Neutrophil (primary cell): Measurements from ENCODE around the gene RAPGEF2.
"Not testable (repeated sequence)": the region's sequence is repeated elsewhere in the genome, so short reads cannot be mapped to it uniquely, and the experiment has no call there.

Source experiments
- H3K27ac ChIP-seq: fragments of 200-600 bp; sonication (generic); 2 replicates; pipeline ENCODE4 v1.5.1; 2016; ENCODE audit warnings: mild to moderate bottlenecking, moderate library complexity
- H3K27me3 ChIP-seq: fragments of 200-600 bp; sonication (generic); 2 replicates; pipeline ENCODE4 v1.6.0; 2016; ENCODE audit warnings: mild to moderate bottlenecking
- H3K36me3 ChIP-seq: fragments of 200-600 bp; sonication (generic); 2 replicates; pipeline ENCODE4 v1.5.1; 2017
- H3K4me1 ChIP-seq, 2 experiments: fragments of 200-600 bp in 1 of 2; sonication (generic) in 1 of 2; 1 replicate in 1 of 2; 2 replicates in 1 of 2; pipeline versions ENCODE4 v1.5.1 to v1.6.1; 2013 to 2016; ENCODE audit warnings: low read depth in 1 of 2, low read length in 1 of 2, mild to moderate bottlenecking in 1 of 2, moderate library complexity in 1 of 2; ENCODE audit not compliant: control insufficient read depth in 1 of 2, insufficient read depth in 1 of 2
- H3K4me3 ChIP-seq, 2 experiments: fragments of 200-600 bp in 1 of 2; sonication (generic) in 1 of 2; 1 replicate in 1 of 2; 2 replicates in 1 of 2; pipeline ENCODE4 v1.5.1; 2013 to 2016; ENCODE audit warnings: low read depth in 1 of 2, low read length in 1 of 2, mild to moderate bottlenecking in 1 of 2, moderate library complexity in 1 of 2
- H3K9me3 ChIP-seq: fragments of 200-600 bp; sonication (generic); 2 replicates; pipeline ENCODE4 v1.5.1; 2016
- TF ChIP-seq, protein P1 (sequence below): fragments of 200-600 bp; sonication (generic); IDR thresholded peaks from 2 replicates; pipeline ENCODE4 v1.5.1; 2016; ENCODE audit warnings: antibody characterized with exemption

Gene RAPGEF2

DNA sequence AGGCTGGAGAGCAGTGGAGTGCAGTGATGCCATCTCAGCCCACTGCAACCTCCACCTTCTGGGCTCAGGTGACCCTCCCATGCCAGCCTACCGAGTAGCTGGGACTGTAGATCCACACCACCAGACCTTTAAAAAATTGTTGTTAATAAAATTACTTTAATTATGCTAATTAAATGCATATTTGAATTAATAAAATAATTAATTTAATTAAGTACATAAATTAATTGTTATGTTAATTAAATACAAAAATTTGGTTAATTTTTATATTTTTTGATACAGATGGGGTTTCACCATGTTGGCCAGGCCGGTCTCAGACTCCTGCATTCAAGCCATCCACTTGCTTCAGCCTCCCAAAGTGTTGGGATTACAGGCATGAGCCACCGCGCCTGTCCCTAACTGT lies 12.6 kb upstream of the RAPGEF2 start:
- Histone ChIP-seq H3K4me1 (no peaks in the 10 kb centered on the region), H3K4me3 (no peak overlapping the region), H3K27ac (no peak overlapping the region), H3K27me3 (no peaks in the 10 kb centered on the region), H3K36me3 (no peaks in the 10 kb centered on the region), H3K9me3 (no peaks in the 10 kb centered on the region)
- TF ChIP-seq, protein P1, sequence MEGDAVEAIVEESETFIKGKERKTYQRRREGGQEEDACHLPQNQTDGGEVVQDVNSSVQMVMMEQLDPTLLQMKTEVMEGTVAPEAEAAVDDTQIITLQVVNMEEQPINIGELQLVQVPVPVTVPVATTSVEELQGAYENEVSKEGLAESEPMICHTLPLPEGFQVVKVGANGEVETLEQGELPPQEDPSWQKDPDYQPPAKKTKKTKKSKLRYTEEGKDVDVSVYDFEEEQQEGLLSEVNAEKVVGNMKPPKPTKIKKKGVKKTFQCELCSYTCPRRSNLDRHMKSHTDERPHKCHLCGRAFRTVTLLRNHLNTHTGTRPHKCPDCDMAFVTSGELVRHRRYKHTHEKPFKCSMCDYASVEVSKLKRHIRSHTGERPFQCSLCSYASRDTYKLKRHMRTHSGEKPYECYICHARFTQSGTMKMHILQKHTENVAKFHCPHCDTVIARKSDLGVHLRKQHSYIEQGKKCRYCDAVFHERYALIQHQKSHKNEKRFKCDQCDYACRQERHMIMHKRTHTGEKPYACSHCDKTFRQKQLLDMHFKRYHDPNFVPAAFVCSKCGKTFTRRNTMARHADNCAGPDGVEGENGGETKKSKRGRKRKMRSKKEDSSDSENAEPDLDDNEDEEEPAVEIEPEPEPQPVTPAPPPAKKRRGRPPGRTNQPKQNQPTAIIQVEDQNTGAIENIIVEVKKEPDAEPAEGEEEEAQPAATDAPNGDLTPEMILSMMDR = no peak

DNA sequence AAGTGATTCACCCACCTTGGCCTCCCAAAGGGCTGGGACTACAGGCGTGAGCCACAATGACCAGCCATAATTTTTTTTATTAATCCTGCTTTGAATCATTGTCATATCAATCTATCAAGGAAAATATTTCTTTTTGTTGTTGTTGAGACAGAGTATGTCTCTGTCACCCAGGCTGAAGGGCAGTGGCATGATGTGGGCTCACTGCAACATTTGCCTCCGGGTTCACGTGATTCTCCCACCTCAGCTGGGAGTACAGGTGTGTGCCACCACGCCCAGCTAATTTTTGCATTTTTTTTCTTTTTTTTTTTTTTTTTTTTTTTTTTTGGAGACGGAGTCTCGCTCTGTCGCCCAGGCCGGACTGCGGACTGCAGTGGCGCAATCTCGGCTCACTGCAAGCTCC lies 8.7 kb upstream of the RAPGEF2 start:
- H3K9me3 ChIP-seq, H3K27ac ChIP-seq, H3K36me3 ChIP-seq, H3K4me3 ChIP-seq, H3K4me1 ChIP-seq: not testable (repeated sequence)
- peaks cover 20% of the 10 kb centered on the region for H3K27me3 ChIP-seq

DNA sequence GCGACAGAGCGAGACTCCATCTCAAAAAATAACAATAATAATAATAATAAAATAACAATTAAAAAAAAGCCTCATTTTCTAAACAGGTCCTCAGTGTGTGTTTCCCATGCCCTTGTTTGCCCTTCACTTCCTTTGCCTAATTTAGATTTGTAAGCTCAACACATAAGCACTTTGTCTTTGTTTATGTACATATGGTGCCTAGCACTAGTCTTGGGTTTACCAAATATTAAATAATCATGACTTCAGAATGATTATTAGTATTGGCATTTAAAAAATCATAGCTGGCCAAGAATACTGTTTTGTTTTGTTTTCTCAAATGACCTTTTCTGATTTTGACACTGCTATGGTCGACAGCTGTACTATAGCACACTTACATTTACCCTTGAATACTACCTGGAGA lies 6.4 kb upstream of the RAPGEF2 start:
- Histone ChIP-seq H3K36me3 (no peaks in the 10 kb centered on the region), H3K27ac (no peak overlapping the region), H3K4me3 (no peak overlapping the region), H3K9me3 (no peaks in the 10 kb centered on the region), H3K4me1 (no peaks in the 10 kb centered on the region), H3K27me3 (peaks cover 42% of the 10 kb centered on the region)
- TF ChIP-seq, protein P1 = no peak

DNA sequence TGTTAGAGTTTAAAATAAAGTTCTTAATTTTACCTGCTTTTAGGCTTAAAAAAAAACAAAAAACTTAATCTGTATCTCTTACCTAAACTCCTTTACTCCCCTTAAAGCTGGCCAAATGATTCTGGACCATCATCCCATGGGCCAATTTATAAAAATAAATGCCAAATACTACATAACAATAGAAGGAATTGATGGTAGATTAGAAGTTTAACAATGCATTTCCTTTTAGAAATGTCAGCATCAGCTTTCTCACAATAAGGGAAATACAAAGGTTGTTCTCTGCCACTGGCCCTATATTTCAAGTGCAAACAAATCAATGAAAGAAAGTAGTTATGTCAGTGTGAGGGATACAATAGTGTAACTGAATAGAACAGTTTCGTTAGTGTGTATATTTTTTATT lies 5.7 kb upstream of the RAPGEF2 start:
- Histone ChIP-seq H3K4me3 (no peak overlapping the region), H3K27me3 (peaks cover 49% of the 10 kb centered on the region), H3K27ac (no peak overlapping the region), H3K36me3 (no peaks in the 10 kb centered on the region), H3K9me3 (no peaks in the 10 kb centered on the region), H3K4me1 (peaks cover under 1 to 2% of the 10 kb centered on the region in 2 experiments)
- TF ChIP-seq, protein P1 = no peak

DNA sequence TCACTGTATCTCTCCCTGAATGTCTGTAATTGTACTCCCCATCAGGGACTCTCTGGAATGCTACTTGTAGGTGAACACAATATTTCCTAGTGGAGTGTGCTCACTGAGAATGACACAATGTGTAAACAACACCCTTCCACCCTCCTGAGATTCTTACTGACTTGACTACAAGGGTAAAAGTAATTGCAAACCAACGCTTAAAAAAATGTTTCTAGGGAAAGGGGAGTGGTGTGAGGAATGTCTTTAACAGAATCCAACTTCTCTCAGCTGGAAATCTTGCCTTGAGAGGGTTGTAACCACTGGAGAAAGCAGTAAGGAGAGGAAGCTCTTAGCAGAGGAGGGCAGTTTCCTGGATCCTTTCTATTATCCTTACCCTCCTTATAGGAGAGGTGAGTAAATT lies 5.1 kb upstream of the RAPGEF2 start:
- peaks cover 5 to 6% of the 10 kb centered on the region in 2 experiments for H3K4me1 ChIP-seq
- H3K36me3 ChIP-seq = no peaks in the 10 kb centered on the region
- no peaks in the 10 kb centered on the region for H3K9me3 ChIP-seq
- TF ChIP-seq, protein P1 = no peak
- H3K27ac ChIP-seq = no peak overlapping the region
- peaks cover 54% of the 10 kb centered on the region for H3K27me3 ChIP-seq
- no peak overlapping the region for H3K4me3 ChIP-seq

DNA sequence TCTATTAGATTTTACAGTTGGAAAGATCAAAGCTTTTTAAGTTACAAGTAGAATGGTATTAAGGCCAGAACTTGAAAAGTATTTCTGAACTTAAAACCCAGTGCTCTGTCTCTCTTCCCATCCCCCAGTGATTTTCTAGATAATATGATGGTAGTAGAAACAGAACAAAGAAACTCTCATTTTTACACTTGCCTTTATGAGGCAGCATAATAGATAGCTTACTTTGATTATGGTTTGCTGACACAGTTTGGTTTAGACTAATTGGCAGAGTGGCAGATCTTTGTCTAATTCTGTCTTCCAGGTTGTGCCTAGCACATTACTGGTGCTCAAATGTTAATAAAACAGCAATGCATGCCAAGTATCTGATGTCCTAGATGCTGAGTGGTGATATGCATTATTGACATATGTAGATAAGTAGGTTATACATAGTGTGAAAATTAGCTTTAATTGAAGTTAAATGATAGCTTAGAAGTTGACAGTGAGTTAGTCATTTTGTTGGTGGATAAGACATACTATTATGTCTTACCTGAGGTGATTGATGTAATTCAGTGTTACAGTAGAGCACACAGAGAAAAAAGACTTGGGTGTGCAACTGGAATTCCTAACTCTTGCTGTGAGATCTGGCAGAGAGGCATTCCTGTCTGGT lies 4.3 kb upstream of the RAPGEF2 start:
- H3K4me1 ChIP-seq = peaks cover 5 to 6% of the 10 kb centered on the region in 2 experiments
- no peak overlapping the region for H3K27ac ChIP-seq
- H3K27me3 ChIP-seq = peaks cover 54% of the 10 kb centered on the region
- TF ChIP-seq, protein P1 = no peak
- no peaks in the 10 kb centered on the region for H3K9me3 ChIP-seq
- no peak overlapping the region for H3K4me3 ChIP-seq
- no peaks in the 10 kb centered on the region for H3K36me3 ChIP-seq
